ENCODE data around the gene PWWP3B. TPM values are rescaled to one million over a fixed set of nuclear protein-coding genes. Genes with fewer than 3 reads are reported as not detected.
"Not testable (repeated sequence)": the region's sequence is repeated elsewhere in the genome, so short reads cannot be mapped to it uniquely, and the experiment has no call there.

The PWWP3B gene
- total RNA-seq, 4 donors from 2014 or later = 0.11 to 0.94 (median 0.38) TPM; not detected in 1

DNA sequence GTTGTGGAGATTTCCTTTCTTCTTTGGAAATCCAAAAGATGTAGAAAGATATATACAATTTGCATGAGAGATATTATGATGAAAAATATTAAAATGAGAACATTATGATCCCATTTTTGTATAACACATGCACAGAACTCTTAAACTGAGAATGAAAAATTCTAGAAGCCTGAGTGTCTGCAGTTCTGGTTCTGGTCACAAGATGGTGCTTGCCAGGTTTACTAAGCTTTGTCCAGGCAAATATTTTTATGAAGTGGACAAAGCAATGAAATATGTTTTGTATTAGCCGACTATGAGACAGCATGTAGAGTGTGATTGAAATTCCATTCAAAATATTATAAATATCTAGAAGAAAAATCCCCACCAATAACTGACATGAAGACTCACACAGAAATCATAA is 2.2 kb downstream of the PWWP3B start:
- Histone ChIP-seq H3K27ac (no peak overlapping the region), H3K4me3 (no peak overlapping the region), H3K4me1 (no peaks in the 10 kb centered on the region), H3K36me3 (no peaks in the 10 kb centered on the region), H3K9me3 (no peaks in the 10 kb centered on the region), H3K27me3 (no peaks in the 10 kb centered on the region)
- no peak for TF ChIP-seq POLR2AphosphoS5 (IDR thresholded peaks at IDR 0.05)
- no peak for TF ChIP-seq EP300 (IDR thresholded peaks at IDR 0.05)
- no peak for TF ChIP-seq POLR2A (IDR thresholded peaks at IDR 0.05)
- TF ChIP-seq, protein P1, sequence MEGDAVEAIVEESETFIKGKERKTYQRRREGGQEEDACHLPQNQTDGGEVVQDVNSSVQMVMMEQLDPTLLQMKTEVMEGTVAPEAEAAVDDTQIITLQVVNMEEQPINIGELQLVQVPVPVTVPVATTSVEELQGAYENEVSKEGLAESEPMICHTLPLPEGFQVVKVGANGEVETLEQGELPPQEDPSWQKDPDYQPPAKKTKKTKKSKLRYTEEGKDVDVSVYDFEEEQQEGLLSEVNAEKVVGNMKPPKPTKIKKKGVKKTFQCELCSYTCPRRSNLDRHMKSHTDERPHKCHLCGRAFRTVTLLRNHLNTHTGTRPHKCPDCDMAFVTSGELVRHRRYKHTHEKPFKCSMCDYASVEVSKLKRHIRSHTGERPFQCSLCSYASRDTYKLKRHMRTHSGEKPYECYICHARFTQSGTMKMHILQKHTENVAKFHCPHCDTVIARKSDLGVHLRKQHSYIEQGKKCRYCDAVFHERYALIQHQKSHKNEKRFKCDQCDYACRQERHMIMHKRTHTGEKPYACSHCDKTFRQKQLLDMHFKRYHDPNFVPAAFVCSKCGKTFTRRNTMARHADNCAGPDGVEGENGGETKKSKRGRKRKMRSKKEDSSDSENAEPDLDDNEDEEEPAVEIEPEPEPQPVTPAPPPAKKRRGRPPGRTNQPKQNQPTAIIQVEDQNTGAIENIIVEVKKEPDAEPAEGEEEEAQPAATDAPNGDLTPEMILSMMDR (IDR thresholded peaks at IDR 0.05) = no peak
- 37% methylated on average over 1 of the region's 1 CpG for WGBS
- DNase-seq (ENCODE audit: low spot score in 2 of 2) = no peak

DNA sequence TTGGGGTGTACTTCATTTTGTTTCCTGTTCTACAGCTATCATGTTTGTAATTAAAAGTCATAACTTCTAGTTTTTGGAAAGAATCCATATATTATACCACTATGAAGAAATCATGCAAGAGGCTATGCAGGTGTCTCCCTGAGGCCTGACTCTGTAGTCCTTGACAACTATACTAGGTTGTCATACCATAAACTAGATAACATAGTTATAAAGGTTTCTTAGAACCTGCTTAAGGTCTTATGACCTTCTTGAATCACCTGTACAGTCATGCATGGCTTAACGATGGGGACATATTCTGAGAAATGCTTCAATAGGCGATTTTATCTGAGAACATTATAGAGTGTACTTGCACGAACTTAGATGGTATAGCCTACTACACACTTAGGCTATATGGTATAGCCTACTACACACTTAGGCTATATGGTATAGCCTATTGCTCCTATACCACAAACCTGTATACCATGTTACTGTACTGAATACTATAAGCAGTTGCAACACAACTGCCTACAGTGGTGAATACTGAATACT is 3.3 kb downstream of the PWWP3B start:
- Histone ChIP-seq H3K27ac (no peak overlapping the region), H3K27me3 (no peaks in the 10 kb centered on the region), H3K4me1 (no peaks in the 10 kb centered on the region), H3K4me3 (no peak overlapping the region), H3K36me3 (no peaks in the 10 kb centered on the region), H3K9me3 (no peaks in the 10 kb centered on the region)
- DNase-seq (ENCODE audit: low spot score in 2 of 2) = no peak
- 56% methylated on average over 3 of the region's 3 CpGs for WGBS
- TF ChIP-seq, protein P1 (IDR thresholded peaks at IDR 0.05) = no peak
- TF ChIP-seq EP300 (IDR thresholded peaks at IDR 0.05) = no peak
- no peak for TF ChIP-seq POLR2AphosphoS5 (IDR thresholded peaks at IDR 0.05)
- no peak for TF ChIP-seq POLR2A (IDR thresholded peaks at IDR 0.05)

DNA sequence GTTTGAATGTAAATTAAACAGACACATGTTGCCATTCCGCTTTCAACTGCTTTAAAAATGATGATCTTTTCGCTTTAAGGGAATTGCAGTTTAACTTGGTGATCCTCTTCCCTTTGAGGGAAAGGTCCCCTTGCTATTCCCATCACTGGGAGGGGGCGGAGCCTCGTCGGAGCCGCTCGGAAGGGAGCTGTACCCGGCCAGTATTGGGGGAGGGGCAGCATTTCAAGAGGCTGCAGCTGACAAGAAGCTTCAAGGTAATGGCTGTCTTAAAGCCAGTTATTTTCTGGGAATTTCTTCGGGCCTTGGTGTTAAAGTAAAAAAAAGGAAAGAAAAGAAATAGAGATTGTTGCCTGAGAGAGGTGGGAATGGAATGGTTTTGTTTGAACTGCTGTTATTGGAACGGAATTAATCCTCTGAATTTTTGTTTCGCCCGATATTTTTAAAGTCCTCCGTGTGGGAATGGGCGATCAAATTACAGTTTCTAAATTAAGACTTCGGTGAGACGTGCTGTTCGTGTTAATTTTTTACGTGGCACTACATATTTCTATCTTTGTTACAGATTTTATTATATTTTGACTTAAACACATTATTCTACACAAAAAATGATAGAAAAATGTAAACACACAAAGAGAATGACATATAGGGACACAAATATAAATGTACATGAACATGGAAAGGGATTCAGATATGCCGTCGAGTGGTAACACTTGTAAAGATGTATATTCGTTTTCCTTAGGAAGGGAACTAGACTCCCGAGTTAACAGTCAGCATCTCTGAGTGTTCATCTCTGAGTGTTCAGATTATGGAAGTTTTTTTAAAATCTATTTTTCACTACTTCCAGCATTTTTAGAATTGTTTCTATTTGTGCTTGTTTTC is 9.2 kb downstream of the PWWP3B start:
- no peak overlapping the region for H3K4me3 ChIP-seq

DNA sequence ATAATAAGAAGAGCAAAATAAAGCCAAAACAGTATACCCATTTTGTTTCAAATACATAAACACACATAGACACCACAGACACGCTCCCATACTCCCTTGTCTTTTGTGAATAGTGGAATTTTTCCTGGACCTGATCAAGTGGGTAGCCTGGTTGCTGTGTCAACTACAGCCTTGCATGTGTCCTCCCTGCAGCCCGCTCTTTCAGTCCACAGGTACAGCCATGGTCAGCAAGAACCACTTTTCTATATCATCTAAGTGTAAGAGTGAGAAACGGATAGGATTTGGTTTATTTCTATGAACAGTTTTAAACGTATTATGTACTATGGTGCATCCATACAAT is 9.8 kb downstream of the PWWP3B start:
- Histone ChIP-seq H3K9me3 (no peaks in the 10 kb centered on the region), H3K4me3 (no peak overlapping the region), H3K27me3 (no peaks in the 10 kb centered on the region), H3K4me1 (no peaks in the 10 kb centered on the region), H3K27ac (no peak overlapping the region), H3K36me3 (no peaks in the 10 kb centered on the region)
- WGBS = 64% methylated on average over 4 of the region's 4 CpGs
- DNase-seq (ENCODE audit: low spot score in 2 of 2) = no peak
- TF ChIP-seq, protein P1 (IDR thresholded peaks at IDR 0.05) = no peak
- TF ChIP-seq POLR2AphosphoS5 (IDR thresholded peaks at IDR 0.05) (no peak), POLR2A (IDR thresholded peaks at IDR 0.05) (no peak)

More for the DNA sequence above, 9.2 kb downstream of the PWWP3B start:
- TF ChIP-seq POLR2AphosphoS5 (IDR thresholded peaks at IDR 0.05) = no peak
- TF ChIP-seq, protein P1 (IDR thresholded peaks at IDR 0.05) = no peak
- no peak for TF ChIP-seq EP300 (IDR thresholded peaks at IDR 0.05)
- no peak for TF ChIP-seq POLR2A (IDR thresholded peaks at IDR 0.05)
- Histone ChIP-seq H3K9me3 (no peaks in the 10 kb centered on the region), H3K4me1 (no peaks in the 10 kb centered on the region), H3K27ac (no peak overlapping the region), H3K27me3 (no peaks in the 10 kb centered on the region), H3K36me3 (no peaks in the 10 kb centered on the region)
- WGBS = 35% methylated on average over 22 of the region's 22 CpGs
- no peak for DNase-seq (ENCODE audit: low spot score in 2 of 2)

DNA sequence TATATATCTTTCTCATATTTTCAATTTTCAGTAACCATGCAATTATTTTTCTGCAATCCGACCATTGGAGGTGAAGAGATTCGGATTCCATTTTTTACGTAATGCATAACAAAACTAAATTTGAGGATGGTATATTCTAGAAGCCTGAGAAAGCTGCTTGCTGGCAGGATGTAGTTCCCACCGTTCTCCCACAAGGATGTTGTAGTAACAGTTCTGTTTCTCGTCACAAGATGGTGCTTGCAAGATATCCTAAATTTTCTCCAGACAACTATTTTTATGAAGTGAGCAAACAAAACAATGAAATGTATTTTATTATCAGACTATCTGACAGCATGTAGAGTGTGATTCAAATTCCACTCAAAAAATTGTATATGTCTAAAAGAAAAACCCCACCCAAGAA is 10.7 kb downstream of the PWWP3B start:
- no peaks in the 10 kb centered on the region for H3K4me1 ChIP-seq
- H3K27ac ChIP-seq = no peak overlapping the region
- TF ChIP-seq EP300 (IDR thresholded peaks at IDR 0.05) (no peak), POLR2AphosphoS5 (IDR thresholded peaks at IDR 0.05) (no peak), POLR2A (IDR thresholded peaks at IDR 0.05) (no peak)
- TF ChIP-seq, protein P1 (IDR thresholded peaks at IDR 0.05) = no peak
- 65% methylated on average over 5 of the region's 5 CpGs for WGBS
- no peak overlapping the region for H3K4me3 ChIP-seq
- no peak for DNase-seq (ENCODE audit: low spot score in 2 of 2)
- no peaks in the 10 kb centered on the region for H3K27me3 ChIP-seq
- no peaks in the 10 kb centered on the region for H3K36me3 ChIP-seq
- no peaks in the 10 kb centered on the region for H3K9me3 ChIP-seq

DNA sequence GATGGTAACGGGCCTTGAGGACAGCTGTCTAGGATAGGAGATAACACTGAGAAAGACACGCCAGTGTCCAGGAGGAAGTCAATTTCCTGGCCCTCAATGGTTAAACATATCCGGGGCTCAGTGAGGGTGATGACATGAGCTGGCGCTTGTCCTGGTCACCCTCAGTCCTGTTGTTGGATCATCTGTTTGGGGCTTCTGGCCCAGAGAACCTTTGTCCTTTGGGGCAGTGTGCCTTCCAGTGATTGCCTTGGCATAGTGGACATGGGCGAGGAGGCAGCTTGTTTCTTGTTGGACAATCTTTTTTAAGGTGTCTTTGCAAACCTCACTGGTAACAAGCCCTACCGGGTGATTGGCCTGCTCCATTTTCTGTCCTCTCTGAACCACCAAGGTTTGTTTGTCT is 15.6 kb downstream of the PWWP3B start:
- not testable (repeated sequence) for H3K36me3 ChIP-seq; H3K27me3 ChIP-seq; H3K9me3 ChIP-seq; DNase-seq (ENCODE audit: low spot score in 2 of 2); H3K4me1 ChIP-seq; H3K27ac ChIP-seq; H3K4me3 ChIP-seq
- 82% methylated on average over 4 of the region's 6 CpGs for WGBS

Data from suprapubic skin (tissue), 4 donors.